Endodermal cell (in vitro differentiated cells): ENCODE data around the gene LPIN2. TPM values are rescaled to one million over a fixed set of nuclear protein-coding genes. Genes with fewer than 3 reads are reported as not detected.

Experiments used
- DNase-seq: peaks from one replicate; pipeline ENCODE4 v3.0.0-alpha.2; 2017
- H3K27ac ChIP-seq: 2 replicates; pipeline ENCODE4 v1.5.1; 2013; ENCODE audit warnings: mild to moderate bottlenecking, low read depth, low read length, moderate library complexity
- H3K27me3 ChIP-seq: 2 replicates; pipeline ENCODE4 v1.6.1; 2013; ENCODE audit warnings: mild to moderate bottlenecking, low read length, moderate library complexity; ENCODE audit not compliant: insufficient read depth, control insufficient read depth, poor library complexity, severe bottlenecking
- H3K36me3 ChIP-seq: 2 replicates; pipeline ENCODE4 v1.7.0; 2013; ENCODE audit warnings: mild to moderate bottlenecking, low read length, moderate library complexity; ENCODE audit not compliant: control insufficient read depth, insufficient read depth
- H3K4me1 ChIP-seq: one replicate; pipeline ENCODE4 v1.7.0; 2013; ENCODE audit warnings: low read length; ENCODE audit not compliant: control insufficient read depth, insufficient read depth
- H3K4me3 ChIP-seq: 2 replicates; pipeline ENCODE4 v1.5.1; 2013; ENCODE audit warnings: mild to moderate bottlenecking, low read length, moderate library complexity
- H3K9ac ChIP-seq: 2 replicates; pipeline ENCODE4 v1.6.1; 2013; ENCODE audit warnings: mild to moderate bottlenecking, low read length, moderate library complexity; ENCODE audit not compliant: poor library complexity, severe bottlenecking; ENCODE audit errors: extremely low read depth
- H3K9me3 ChIP-seq: 2 replicates; pipeline ENCODE4 v1.6.1; 2013; ENCODE audit warnings: mild to moderate bottlenecking, low read length, moderate library complexity; ENCODE audit not compliant: control insufficient read depth
- H3K27ac Mint-ChIP-seq: 2 replicates; pipeline ENCODE4 v1.8.0; 2020; ENCODE audit warnings: mixed read lengths
- H3K27me3 Mint-ChIP-seq: 2 replicates; pipeline ENCODE4 v1.8.0; 2021; ENCODE audit warnings: mild to moderate bottlenecking, mixed read lengths; ENCODE audit not compliant: insufficient read depth
- H3K36me3 Mint-ChIP-seq: 2 replicates; pipeline ENCODE4 v1.8.0; 2020; ENCODE audit warnings: low read depth, mixed read lengths
- H3K4me1 Mint-ChIP-seq: 2 replicates; pipeline ENCODE4 v1.8.0; 2020; ENCODE audit warnings: mixed read lengths
- H3K4me3 Mint-ChIP-seq: 2 replicates; pipeline ENCODE4 v1.8.0; 2020; ENCODE audit warnings: mild to moderate bottlenecking, moderate library complexity, mixed read lengths
- H3K9me3 Mint-ChIP-seq: 2 replicates; pipeline ENCODE4 v1.8.0; 2020; ENCODE audit warnings: mild to moderate bottlenecking, mixed read lengths
- WGBS, 2 experiments: methylation state at CpG; one replicate each; pipeline versions ENCODE4 v1.1.5 to v1.1.7; 2013; ENCODE audit warnings: missing lambda C conversion rate in 2 of 2, mixed read lengths in 1 of 2; ENCODE audit not compliant: insufficient coverage in 1 of 2, insufficient read length in 1 of 2; 5-methylcytosine and 5-hydroxymethylcytosine counted together
- total RNA-seq, 2 donors: library from RNA; stranded (reverse); fragmentation: NEBNext Ultra II Directional in 1 of 2; extraction: Animal tissue kit (Norgen Biotek cat#: 25700) in 1 of 2; gene quantifications; 2 replicates in 1 of 2; 3 replicates in 1 of 2; pipeline ENCODE4 v1.2.1, GENCODE V29; 2021
- TF ChIP-seq, protein P1 (sequence below): fragments of 200-600 bp; sonication (generic); conservative IDR thresholded peaks from 2 replicates; pipeline ENCODE4 v1.5.0; 2021; ENCODE audit warnings: antibody characterized with exemption, mild to moderate bottlenecking

Gene LPIN2
- total RNA-seq, 2 donors from 2014 or later, result 22.9 to 31.8 TPM

DNA sequence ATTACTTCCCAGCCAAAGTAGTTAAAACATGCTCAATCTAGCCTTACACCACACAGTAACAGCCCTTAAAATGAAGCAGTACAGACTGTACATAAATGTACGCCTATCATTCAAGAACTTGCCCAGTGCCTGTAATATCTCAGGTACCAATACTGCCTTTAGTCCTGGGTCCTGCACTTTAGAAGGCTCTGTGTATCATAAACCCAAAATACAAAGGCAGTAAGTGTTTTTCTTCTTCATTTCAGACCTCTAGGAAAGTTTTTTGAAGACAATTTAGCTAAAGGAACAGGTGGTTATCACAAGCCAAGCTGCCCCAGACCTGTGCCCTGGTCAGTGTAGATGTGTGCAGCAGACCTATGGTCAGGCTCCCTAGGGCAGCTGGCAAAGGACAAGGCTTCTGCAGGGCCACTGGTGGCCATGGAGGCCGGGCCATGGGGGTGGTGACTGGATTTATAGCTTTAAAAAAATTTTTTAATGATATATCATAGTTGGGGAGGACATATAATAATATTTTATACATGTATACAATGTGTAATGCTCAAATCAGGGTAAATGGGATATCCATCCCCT lies 18.8 kb downstream of the LPIN2 start:
- Histone ChIP-seq H3K27ac (no peak overlapping the region), H3K36me3 (no peaks in the 10 kb centered on the region), H3K9ac (no peak overlapping the region), H3K4me3 (no peak overlapping the region), H3K27me3 (no peaks in the 10 kb centered on the region), H3K9me3 (peaks cover 4% of the 10 kb centered on the region), H3K4me1 (no peaks in the 10 kb centered on the region)
- 92 to 100% methylated on average over 1 of the region's 2 CpGs for WGBS, 2 experiments
- Mint-ChIP-seq H3K9me3 (peaks cover 3% of the 10 kb centered on the region), H3K27ac (no peak overlapping the region), H3K4me3 (no peak overlapping the region), H3K36me3 (peaks cover 10% of the 10 kb centered on the region), H3K4me1 (peaks cover 11% of the 10 kb centered on the region), H3K27me3 (no peaks in the 10 kb centered on the region)
- no peak for DNase-seq
- TF ChIP-seq, protein P1, sequence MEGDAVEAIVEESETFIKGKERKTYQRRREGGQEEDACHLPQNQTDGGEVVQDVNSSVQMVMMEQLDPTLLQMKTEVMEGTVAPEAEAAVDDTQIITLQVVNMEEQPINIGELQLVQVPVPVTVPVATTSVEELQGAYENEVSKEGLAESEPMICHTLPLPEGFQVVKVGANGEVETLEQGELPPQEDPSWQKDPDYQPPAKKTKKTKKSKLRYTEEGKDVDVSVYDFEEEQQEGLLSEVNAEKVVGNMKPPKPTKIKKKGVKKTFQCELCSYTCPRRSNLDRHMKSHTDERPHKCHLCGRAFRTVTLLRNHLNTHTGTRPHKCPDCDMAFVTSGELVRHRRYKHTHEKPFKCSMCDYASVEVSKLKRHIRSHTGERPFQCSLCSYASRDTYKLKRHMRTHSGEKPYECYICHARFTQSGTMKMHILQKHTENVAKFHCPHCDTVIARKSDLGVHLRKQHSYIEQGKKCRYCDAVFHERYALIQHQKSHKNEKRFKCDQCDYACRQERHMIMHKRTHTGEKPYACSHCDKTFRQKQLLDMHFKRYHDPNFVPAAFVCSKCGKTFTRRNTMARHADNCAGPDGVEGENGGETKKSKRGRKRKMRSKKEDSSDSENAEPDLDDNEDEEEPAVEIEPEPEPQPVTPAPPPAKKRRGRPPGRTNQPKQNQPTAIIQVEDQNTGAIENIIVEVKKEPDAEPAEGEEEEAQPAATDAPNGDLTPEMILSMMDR, result no peak

DNA sequence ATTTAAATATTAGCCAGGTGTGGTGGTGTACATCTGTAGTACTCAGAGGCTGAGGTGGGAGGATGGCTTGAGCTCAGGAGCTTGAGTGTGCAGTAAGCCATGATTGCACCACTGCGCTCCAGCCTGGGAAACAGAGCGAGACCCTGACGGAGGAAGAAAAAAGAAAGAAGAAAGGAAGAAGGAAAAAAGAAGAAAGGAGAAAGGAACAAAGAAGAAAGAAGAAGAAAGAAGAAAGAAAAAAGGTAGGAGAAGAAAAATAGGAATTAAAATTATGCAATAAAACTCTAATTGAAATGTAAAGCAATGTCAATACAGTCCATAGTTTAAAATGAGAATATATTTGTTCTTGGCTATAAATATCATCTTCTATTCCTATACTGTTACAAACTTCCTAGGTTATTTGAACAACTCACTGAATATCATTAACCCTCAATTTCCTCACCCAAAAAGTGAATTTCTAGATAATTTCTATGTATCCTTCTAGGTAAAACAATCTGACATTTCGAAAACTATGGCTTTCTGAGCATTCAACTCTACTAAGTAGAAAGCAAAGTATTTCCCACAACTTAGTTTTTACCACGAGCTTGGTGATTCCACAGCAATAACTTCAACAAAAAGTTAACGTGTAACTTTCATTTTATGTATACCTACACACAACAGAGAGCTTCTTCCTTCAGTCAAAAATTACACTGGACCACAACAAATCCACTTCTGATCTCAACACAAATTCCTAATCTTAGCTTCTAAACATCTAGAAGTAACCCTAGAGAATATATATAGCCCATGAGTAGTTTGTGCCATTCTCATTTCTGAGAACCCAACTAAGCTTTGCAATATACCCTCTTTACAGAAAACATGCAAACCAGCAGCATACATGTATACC lies 19.7 kb downstream of the LPIN2 start:
- TF ChIP-seq, protein P1, result no peak
- H3K27ac ChIP-seq, result no peak overlapping the region
- no peak overlapping the region for H3K27ac Mint-ChIP-seq
- H3K4me3 ChIP-seq, result no peak overlapping the region
- no peak for DNase-seq
- H3K27me3 Mint-ChIP-seq, result no peaks in the 10 kb centered on the region
- H3K4me1 Mint-ChIP-seq, result peaks cover 8% of the 10 kb centered on the region
- WGBS, 2 experiments, result 91 to 94% methylated on average over 6 of the region's 6 CpGs
- peaks cover 3% of the 10 kb centered on the region for H3K9me3 Mint-ChIP-seq
- no peak overlapping the region for H3K9ac ChIP-seq
- H3K9me3 ChIP-seq, result peaks cover 4% of the 10 kb centered on the region
- H3K4me1 ChIP-seq, result no peaks in the 10 kb centered on the region
- peaks cover 10% of the 10 kb centered on the region for H3K36me3 Mint-ChIP-seq
- no peak overlapping the region for H3K4me3 Mint-ChIP-seq
- H3K36me3 ChIP-seq, result no peaks in the 10 kb centered on the region
- H3K27me3 ChIP-seq, result no peaks in the 10 kb centered on the region

DNA sequence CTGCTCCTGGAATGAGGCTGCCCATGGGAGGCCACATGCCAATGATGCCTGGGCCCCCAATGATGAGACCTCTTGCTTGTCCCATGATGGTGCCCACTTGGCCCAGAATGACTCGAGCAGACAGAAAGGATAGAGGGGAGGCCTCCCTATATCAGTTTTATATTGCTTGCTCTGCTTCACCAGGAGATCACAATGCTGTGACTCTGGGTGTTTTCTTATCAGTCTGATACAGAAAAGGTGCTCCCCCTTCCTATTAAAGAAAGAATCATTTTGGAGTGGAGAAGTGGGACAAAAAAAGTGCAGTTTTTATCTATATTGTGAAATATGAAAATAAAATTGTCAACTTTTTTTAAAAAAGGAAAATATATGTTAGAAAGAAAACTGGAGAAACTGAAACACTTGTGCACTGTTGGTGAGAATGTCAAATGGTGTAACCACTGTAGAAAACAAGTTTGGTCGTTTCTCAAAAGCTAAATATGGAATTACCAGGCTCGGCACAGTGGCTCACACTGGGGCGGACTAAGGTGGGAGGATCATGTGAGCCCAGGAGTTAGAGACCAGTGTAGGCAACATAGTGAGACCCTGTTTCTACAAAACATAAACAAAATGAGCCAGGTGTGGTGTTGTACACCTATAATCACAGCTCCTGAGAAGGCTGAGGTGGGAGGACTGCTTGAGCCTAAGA lies 21.8 kb downstream of the LPIN2 start:
- H3K9me3 ChIP-seq, result peaks cover 4% of the 10 kb centered on the region
- TF ChIP-seq, protein P1, result no peak
- no peaks in the 10 kb centered on the region for H3K27me3 ChIP-seq
- no peak overlapping the region for H3K27ac ChIP-seq
- Mint-ChIP-seq H3K4me3 (no peak overlapping the region), H3K9me3 (peaks cover 3% of the 10 kb centered on the region), H3K4me1 (peaks cover 5% of the 10 kb centered on the region), H3K36me3 (peaks cover 11% of the 10 kb centered on the region), H3K27ac (no peak overlapping the region), H3K27me3 (no peaks in the 10 kb centered on the region)
- no peak for DNase-seq
- H3K9ac ChIP-seq, result no peak overlapping the region
- no peaks in the 10 kb centered on the region for H3K4me1 ChIP-seq
- WGBS, 2 experiments, result 69 to 100% methylated on average over 1 to 4 of the region's 4 CpGs
- H3K36me3 ChIP-seq, result no peaks in the 10 kb centered on the region
- H3K4me3 ChIP-seq, result no peak overlapping the region
